IPS DF 19.7 (cell line): ENCODE measurements around the gene SLC6A9.

ENCODE experiments used
- DNase-seq: peaks from one replicate; pipeline ENCODE4 v3.0.0-alpha.2; 2013; ENCODE audit warnings: low read depth, low spot score

SLC6A9 gene

DNA sequence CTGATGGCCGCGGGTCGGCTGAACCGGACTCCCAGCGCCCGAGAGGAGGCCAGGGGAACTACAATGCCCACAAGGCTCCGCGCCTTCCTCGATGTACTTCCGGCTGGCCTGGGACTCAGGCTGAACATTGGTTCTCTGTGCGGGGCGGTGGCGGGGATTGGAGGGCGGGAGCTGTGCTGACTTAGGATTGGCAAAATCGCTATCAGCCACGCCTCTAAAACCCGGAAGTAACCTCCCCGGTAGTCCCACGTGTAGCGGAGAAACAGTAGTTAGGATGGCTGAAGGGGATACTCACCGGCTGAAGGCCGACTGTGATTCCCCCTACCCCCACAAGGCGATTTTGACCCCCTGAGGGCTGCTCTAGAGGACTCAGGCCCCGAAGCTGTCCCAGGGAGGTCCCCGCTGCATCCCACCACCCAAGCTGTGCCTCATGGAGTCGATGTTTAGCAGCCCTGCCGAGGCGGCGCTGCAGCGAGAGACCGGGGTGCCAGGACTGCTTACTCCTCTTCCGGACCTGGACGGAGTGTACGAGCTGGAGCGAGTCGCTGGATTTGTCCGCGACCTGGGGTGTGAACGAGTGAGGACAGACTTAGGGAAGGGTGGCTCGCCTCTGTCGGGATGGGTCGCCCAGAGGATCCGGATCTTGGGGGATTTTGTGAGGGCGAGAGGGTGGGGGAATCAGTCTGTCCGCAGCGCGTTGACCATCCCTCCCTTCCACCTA lies 61.4 kb downstream of the SLC6A9 start, which contains the start of gene DPH2:
Gene DPH2 (plus strand): TSS at position 265 of the 721 bp plus-strand sequence. CDS start 166 bp downstream, at position 431.
- DNase-seq: peak; percentile 97

DNA sequence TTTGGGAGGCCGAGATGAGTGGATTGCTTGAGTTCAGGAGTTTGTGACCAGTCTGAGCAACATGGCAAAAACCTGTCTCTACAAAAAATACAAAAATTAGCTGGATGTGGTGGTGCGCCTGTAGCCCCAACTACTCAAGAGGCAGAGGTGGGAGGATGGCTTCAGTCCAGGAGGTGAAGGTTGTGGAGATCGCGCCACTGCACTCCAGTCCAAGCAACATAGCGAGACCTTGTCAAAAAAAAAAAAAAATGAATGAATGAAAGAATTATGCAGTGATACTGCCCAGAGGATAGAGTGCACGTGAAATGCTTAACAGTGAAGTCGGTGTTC lies 61.9 kb downstream of the SLC6A9 start:
- no peak for DNase-seq

DNA sequence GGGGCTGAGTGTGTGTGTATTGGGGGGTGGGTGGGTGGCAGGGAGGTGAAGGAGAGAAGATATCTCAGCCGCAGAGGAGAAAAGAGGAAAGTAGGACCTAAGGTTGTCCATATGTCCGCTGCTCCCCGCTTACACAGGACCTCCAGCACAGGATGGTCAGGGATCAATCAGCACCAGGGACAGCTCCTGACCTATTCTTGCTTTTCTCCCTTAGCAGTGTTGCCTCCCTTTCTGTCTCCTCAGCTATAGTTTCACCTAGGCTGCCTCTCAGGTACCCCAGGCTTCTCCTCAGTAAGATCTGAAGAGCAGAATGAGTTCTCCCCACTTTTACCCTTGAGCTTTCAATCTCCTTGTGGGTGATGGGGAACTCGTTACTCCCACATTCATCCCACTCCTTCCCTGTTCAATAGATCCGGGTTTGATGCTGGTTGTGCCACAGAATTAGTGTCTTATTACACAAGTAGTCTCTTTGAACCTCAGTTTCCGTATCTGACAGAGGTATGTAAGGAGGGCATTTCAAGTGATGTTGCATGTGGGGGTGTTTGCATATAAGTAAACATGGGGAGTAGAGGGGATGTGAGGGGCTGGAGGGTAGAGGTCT lies 62.8 kb downstream of the SLC6A9 start:
- DNase-seq: no peak

DNA sequence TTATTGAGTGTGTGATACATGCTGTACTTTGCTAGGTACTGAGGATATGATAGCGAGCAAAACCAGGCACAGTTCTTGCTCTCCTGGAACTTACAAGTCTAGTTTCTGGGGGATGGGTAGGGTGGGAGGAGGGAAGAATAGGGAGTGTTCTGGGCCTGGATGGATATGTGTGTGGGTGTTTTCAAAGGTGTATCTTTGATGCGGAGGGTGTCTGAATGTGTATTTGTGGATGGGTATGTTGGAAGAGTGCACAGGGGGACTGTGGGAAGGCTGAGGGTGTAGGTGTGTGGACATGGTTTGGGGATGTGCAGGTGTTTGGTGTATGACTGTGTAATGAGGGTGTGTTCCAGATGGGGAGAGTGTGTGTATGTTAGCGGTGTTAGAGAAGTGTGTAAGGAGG lies 65.9 kb downstream of the SLC6A9 start:
- no peak for DNase-seq

DNA sequence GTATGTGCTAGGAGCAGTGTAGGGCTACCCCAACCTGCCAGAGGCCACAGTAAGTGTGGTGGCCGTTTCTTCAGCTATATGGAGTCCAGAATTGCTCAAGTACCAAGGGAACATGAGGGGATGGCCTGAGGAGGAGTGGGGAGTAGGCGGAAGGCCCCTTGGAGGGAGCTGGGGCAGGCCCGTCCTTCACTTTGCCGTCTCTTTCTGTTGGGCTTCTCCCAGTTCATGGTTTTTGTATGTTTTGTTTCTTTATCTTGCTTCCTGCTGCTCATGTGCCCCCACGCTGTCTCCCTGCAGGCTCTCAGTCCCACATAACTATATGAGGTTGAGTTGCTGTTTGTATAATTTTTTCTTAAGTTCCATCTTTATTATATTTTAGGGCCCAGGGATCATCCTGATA lies 67.4 kb downstream of the SLC6A9 start:
- no peak for DNase-seq

DNA sequence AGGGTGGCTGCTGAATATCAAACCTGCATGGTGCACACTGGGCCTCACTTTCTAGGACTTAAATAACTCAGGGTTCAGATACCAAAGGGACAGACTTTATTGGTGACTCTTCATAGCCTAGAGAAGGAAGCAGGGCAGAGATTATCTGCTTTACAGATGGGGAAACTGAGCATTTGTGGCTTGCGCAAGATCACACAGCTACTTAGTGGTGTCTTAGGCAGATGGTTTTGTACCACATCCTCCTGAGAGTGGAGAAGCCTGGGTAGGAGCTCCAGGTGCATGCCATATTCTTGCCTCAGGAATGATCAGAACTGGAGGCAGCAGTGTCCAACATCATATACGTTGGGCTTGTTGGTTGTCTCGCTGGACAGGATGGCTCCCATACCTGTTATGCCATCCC lies 68.3 kb downstream of the SLC6A9 start:
- DNase-seq: no peak

DNA sequence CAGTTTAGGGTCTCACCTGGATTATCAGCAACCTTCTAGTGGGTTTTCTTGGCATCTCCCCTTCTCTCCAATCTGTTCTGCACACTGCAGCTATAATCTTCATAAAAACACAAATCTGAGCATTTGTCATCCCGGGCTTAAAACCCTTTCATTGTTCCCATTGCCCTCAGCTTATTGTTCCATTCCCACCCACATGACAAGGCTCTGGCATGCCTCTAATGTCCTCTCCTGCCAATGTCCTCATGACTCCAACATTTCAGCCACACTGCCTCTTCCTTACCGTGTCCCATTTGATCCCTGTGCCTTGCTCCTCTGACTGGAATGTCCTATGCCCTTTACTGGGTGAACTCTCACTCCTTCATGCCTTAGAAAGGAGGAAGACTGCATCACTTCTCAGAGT lies 68.9 kb downstream of the SLC6A9 start:
- DNase-seq: no peak

DNA sequence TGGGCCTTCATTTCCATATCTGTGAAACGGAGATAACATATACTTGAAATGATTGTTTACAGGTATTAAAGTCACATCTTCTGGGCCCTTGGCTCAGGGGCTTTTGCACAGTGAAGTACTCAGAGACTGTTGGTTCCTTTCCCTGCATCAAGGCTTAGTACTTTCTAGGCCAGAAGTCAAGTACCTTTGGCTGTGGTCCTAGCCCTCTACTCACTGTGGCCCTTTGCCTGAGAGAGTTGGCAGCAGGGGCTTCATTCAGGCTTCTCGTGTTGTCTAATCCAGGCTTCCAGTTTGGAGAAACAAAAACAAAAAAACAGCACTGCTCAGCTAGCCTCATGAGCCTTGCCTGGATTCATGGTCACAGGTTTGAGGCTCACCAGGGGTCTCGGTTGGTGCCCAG lies 69.6 kb downstream of the SLC6A9 start:
- DNase-seq: no peak

DNA sequence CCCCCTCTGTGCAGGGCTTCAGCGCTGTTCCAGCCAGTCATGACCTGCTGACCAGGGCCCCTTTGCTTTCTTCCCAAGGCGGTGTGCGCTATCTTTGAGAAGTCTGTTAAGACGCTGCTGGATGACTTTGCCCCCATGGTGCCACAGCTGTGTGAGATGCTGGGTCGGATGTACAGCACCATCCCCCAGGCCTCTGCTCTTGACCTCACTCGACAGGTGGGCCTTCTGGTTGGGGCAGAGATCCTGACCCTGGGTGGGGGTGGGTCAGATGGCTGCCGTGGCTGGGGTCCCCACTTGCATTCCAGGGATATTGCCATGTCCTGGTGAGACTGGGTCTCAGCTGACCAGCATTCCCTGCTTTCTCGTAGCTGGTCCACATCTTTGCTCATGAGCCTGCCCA lies 70.5 kb downstream of the SLC6A9 start:
- no peak for DNase-seq

DNA sequence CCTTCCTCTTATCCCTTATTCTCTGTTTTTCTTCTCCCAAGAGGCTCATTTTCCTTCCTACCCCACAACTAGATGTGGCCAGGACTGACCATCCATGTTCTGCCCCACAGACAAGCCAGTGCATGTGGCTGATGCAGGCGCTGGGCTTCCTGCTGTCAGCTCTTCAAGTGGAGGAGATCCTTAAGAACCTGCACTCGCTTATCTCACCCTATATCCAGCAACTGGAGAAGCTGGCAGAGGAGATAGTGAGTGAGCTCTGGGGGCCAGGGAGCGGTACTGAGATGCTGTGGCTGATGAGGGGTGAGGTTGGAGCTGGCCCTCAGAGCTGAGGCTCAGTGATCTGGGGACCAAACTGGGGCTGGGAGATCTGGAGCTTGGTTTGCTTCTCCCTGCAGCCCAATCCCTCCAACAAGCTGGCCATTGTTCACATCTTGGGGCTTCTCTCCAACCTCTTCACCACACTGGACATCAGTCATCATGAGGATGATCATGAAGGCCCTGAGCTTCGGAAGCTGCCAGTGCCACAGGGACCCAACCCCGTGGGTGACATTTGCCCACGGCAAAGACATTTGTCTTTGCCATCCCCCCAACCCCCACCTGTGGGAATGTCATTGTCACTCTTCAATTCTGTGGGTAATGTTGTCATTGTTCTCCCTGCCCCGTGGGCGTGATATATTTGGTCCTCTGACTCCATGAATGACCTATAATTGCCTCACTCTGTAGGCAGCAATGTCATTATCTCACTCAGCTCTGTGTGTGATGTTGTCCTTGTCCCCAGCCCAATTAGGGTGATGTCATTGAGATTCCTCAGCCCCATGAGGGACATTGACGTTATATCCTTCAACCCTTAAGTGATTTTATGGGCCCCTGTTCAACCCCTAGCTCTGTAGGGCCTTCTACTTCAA lies 72.7 kb downstream of the SLC6A9 start:
- no peak for DNase-seq

DNA sequence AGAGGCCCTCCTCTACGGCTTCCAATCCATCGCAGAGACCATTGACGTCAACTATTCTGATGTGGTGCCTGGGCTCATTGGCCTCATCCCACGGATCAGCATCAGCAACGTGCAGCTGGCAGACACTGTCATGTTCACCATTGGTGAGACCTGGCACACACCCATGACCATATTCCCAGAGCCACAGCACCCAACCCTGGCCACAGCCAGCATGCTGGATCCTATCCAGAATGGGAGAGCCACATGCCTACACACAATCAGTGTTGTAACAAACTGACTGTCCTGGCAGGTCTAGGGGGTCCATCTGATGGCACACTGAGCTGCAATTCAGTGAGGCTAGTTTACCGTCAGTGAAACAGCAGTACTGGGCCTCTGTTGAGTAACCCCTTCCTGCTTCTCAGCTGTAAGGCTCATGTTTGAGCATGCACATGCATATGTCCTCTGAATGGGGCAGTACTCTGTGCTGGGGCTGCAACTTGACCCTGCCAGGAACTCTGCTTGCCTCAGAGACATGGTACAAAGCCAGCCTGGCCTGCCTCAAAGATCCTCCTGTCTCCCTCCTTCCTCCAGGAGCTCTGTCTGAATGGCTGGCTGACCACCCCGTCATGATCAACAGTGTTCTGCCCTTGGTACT lies 73.7 kb downstream of the SLC6A9 start:
- DNase-seq: no peak

DNA sequence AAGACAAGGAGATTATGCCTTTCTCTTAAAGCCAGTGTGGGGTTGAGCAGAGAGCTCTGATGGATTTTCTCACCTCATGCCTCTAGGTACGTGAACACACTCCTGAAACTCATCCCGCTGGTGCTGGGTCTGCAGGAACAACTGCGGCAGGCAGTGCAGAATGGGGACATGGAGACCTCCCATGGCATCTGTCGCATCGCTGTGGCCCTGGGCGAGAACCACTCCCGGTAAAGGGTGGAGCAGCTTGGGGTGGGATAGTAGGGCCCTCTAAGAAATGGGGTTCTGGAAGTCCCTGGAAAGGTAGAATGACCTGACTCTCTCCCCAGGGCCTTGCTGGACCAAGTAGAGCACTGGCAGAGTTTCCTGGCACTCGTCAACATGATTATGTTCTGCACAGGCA lies 75.0 kb downstream of the SLC6A9 start:
- DNase-seq: no peak

DNA sequence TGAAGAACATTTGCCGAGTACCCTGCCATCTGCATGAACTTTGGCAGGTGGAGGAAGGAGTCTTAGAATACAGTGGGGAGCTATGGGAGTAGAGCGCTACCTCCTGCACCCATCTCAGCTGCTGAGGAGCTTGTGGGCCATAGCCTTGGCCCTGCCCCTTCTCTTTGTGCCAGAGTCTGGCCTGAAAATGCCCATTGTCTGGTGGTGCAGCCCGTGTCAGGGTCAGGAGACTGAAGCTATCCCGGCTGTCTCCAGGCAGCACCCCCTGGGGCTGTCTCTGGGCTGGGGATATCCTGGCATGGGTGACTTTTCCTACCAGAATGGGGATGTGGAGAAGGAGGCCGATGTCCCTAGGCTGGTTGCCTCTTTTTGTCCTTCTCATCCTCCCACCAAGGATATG lies 77.2 kb downstream of the SLC6A9 start:
- no peak for DNase-seq

DNA sequence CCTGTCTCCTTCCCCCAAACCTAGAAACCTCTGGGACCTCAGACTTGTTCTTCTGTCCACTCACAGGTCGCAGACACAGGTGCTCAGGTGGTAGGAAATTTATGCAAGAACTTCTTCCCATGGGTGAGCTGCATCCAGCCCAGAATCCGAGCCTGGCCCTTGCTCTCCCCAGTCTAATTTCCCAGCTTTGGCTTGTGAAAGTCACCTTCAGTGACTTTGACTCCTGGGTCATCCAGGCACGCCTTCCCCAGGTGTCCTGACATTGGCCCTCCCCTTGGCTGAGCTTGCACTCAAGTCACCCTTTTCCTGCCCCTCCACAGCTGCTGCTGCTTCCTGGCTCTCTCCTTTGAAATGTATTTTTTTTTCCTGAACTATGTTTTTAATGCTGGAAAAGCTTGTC lies 77.9 kb downstream of the SLC6A9 start:
- DNase-seq: no peak

DNA sequence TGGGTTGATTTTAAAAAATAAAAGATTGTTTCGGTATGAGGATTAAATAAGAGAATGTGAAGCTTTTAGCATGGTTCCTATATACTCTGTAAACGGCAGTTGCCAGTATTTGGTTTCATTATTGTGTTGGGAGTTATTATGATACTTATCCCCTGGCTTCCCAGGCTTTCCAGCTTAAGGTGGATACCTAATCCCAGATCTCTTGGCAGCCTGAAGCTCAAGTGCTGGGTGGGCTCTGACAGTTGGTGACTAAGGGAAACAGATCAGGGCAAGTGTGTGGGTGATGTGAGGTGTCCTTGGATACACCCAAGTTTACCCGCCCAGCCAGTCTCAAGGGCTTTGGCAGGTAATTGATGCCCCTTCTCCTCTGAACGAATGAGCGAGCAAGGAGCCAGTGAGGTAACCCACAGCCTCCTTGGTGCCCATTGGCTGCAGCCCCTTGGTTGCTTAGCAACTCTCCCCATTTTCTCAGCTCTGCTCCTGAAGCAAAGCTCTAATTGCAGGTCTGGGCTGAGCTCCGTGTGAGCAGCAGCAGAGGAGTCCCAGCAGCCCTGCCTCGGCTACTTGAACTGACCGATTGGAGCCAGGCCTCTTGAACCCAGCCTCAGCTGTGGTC lies 78.4 kb downstream of the SLC6A9 start:
- no peak for DNase-seq

DNA sequence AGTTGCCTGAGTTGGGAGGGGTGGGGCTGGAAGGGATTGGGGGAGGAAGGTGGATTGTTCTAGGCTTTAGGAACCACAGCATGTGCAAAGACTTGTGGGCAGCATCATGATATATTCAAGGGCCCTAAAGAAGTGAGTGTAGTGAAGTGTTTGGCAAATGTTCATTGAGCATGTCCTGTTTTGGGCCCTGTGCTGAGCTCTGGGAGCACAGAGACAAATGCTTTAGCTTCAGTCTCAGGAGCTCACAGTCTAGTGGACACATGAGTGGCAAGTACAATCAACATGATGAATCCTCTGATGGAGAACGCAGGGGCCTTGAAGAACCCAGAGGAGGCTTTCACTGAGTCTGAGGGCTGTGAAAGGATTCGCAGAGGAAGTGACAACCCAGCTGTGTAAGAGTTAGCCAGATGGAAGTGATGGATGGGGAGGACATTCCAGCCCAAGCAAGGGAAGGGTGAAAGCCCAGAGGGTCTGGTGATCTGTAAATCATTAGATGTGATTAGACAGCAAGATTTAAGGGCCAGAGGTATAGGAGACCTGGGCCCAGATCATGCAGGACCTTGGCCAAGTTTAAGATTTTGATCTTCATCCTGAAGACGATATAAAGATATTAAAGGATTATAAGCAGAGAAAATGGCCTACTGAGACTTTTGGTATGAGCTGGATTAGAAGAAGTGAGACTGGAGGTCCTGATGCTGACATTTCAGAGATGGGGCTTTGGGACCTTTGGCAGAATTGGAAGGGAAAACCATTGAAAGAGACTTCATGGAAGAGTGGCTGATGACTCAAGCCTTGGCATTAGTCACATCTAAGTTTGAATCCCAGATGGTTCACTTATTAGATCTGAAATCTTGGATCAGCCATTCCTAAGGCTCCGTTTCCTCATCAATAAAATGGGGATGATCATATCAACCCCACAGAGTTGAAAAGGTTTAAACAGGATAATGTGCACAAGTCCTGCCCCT lies 80.0 kb downstream of the SLC6A9 start:
- no peak for DNase-seq

DNA sequence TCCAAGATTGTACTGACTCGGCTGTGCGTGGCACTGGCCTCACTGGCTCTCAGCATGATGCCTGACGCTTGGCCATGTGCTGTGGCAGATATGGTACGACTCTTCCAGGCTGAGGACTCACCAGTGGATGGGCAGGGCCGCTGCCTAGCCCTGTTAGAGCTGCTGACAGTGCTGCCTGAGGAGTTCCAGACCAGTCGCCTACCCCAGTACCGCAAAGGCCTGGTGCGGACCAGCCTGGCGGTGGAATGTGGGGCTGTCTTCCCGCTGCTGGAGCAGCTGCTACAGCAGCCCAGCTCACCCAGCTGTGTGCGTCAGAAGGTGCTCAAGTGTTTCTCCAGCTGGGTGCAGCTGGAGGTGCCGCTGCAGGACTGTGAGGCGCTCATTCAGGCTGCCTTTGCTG lies 81.6 kb downstream of the SLC6A9 start:
- no peak for DNase-seq

DNA sequence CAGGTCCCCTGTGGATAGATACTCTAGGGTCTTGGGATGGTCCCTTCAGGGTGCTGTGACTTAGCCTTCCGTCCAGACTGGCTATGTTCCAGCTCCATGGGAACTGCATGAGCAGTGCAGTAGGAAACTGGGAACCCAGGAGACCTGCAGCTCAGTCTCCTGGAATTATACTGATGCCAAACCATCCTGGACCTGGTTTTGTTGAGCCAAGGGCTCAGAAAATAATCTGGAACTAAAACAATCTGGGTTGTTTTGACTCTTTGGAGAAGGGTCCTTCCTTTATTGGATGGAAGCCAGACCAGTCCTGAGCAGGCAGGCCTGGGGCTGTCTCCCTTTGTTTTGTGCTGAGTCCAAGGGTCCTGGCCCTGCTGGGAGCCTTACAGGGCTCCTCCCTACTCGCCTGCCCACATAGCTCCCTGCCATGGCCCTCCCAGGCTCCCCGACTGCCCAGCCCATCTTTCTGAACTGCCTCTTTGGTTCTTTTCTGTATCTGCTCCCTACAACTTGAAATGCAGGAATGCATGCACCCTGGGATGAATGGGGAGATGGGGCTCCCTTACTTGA lies 83.3 kb downstream of the SLC6A9 start:
- no peak for DNase-seq

DNA sequence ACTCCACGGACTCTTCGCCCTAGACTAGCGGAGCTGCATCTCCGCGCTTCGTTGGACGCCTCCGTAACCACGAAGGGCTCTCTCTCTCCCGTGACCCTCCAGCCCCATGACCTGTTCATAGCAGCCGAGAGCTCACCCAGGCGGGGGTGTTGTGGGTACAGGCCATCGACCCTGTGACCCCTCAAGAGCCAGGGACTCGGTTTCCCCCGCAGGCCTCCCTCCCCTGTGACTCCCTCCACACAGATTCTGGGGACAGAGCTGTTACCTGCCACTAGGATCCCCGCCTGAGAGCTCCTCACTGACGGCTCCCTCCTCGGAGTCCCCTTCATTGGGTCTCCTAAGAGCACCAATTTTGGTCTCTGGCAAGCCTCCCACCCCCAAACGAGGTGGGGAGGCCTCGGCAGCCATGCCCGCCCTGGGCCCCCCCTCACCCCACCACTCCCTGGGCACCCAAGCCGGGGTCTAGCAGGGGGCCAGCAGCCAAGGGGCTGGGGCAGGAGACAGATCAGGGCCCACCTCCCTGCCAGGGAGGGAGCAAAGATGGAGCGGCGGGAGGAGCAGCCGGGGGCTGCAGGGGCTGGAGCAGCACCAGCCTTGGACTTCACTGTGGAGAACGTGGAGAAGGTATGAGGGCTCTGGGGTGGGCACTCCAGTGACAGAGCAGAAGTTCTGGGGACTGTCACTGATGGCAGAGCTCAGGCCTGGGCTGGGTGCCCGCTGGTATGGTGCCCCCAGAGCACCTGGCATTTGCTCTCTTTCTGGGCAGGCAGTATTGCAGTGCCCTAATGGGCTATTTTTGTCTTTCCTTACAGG lies 84.0 kb downstream of the SLC6A9 start:
- DNase-seq: no peak
